Lung (tissue), 12 donors: ENCODE results near the gene EIF4A3. TPM values are rescaled to one million over a fixed set of nuclear protein-coding genes. Genes with fewer than 3 reads are reported as not detected.

Experiments used
- ATAC-seq: fragments of 200-7000 bp; cut with Tn5 transposase; one replicate; pipeline ENCODE4 v1.9.1; 2020; ENCODE audit warnings: moderate number of reproducible peaks; ENCODE audit not compliant: insufficient read depth, low FRiP score
- DNase-seq, 3 donors: peaks; one replicate each; pipeline ENCODE4 v3.0.0-alpha.2; 2013 to 2017
- H3K27ac ChIP-seq, 2 donors: one replicate each; pipeline ENCODE4 v1.5.1; 2013; ENCODE audit warnings: mild to moderate bottlenecking in 2 of 2, moderate library complexity in 2 of 2, control low read depth in 1 of 2, inconsistent platforms in 1 of 2, low read depth in 1 of 2, low read length in 1 of 2
- H3K27me3 ChIP-seq, 3 donors: one replicate each; pipeline ENCODE4 v1.5.1; 2013; ENCODE audit warnings: low read length in 2 of 3; ENCODE audit not compliant: control insufficient read depth in 3 of 3, insufficient read depth in 3 of 3
- H3K36me3 ChIP-seq, 4 donors: one replicate each; pipeline ENCODE4 v1.5.1; 2013; ENCODE audit warnings: low read length in 4 of 4, mild to moderate bottlenecking in 1 of 4, moderate library complexity in 1 of 4; ENCODE audit not compliant: control insufficient read depth in 4 of 4, insufficient read depth in 4 of 4
- H3K4me1 ChIP-seq, 5 donors: one replicate each; pipeline ENCODE4 v1.5.1; 2013; ENCODE audit warnings: low read length in 5 of 5, mild to moderate bottlenecking in 2 of 5, moderate library complexity in 1 of 5; ENCODE audit not compliant: control insufficient read depth in 5 of 5, insufficient read depth in 5 of 5
- H3K4me3 ChIP-seq: one replicate; pipeline ENCODE4 v1.5.1; 2013; ENCODE audit warnings: mild to moderate bottlenecking, control low read depth, moderate library complexity
- H3K9ac ChIP-seq, 2 donors: one replicate each; pipeline ENCODE4 v1.5.1; 2013; ENCODE audit warnings: low read length in 2 of 2, control low read depth in 1 of 2; ENCODE audit not compliant: insufficient read depth in 1 of 2
- H3K9me3 ChIP-seq, 4 donors: one replicate each; pipeline ENCODE4 v1.5.1; 2013; ENCODE audit warnings: low read length in 3 of 4, mild to moderate bottlenecking in 1 of 4, moderate library complexity in 1 of 4; ENCODE audit not compliant: control insufficient read depth in 4 of 4, insufficient read depth in 3 of 4
- WGBS, 2 donors: extraction: QIAGEN DNeasy Blood & Tissue Kit; methylation state at CpG; one replicate each; pipeline ENCODE4 v1.1.7; 2013; 5-methylcytosine and 5-hydroxymethylcytosine counted together
- polyA plus RNA-seq, 2 donors: library from polyadenylated mRNA; stranded (reverse); fragments of 200-250 nt; gene quantifications; one replicate each; pipeline ENCODE4 v1.2.1, GENCODE V29; 2013
- total RNA-seq, 2 donors: library from RNA; depleted of rRNA in 1 of 2; stranded (reverse); fragments of >200 nt in 1 of 2; gene quantifications; one replicate each; pipeline ENCODE4 v1.2.1, GENCODE V29; 2014 to 2021
- TF ChIP-seq, protein P1 (sequence below): IDR thresholded peaks from 2 replicates; pipeline ENCODE4 v1.5.1; 2012; ENCODE audit warnings: mild to moderate bottlenecking; ENCODE audit errors: control extremely low read depth, extremely low read depth
- donor health status: control.
- donor health status: control.
- donor health status: Bipolar disorder and iron deficiency.
- donor health status: healthy.
- donor health status: DM: yes; HTN: yes; CAD: no.

The EIF4A3 gene
- total and polyA plus RNA-seq, 4 donors = 37.4 to 112 (median 62.4) TPM

DNA sequence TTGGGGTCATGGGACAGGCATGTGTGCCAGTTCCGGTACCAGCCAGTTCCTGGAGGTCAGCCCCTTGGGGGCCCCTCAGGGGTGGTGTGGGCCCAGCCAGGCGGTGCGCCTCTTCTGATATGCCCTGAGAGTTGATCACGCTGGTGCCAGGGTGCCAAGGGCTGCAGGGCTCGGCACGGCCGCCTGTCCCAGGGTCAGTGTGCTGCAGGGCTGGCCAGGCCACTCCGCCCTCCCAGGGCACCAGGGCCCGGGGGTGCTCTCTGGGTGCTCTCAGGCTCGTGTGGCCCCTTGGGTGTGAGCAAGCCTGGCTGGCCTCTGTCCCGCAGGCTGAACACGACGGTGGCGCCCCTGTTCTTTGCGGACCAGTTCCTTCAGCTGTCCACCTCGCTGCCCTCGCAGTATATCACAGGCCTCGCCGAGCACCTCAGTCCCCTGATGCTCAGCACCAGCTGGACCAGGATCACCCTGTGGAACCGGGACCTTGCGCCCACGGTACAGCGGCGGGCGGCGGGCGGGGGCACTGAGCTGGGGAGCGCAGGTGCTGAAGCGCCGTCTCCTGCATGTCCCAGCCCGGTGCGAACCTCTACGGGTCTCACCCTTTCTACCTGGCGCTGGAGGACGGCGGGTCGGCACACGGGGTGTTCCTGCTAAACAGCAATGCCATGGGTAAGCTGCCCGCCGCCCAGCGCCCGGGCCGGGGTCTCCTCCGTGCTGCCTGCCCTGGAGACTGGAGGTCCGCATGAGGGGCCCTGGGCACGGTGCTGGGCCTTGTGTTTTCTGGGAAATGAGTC is 39.5 kb downstream of the EIF4A3 start:
- no peaks in the 10 kb centered on the region for H3K9me3 ChIP-seq
- no peaks in the 10 kb centered on the region for H3K27me3 ChIP-seq
- DNase-seq = peak in 1 of 3 donors; percentile 6
- peaks cover 0 to 6% (median 0%) of the 10 kb centered on the region in 4 donors for H3K36me3 ChIP-seq
- no peak overlapping the region for H3K4me3 ChIP-seq
- TF ChIP-seq, protein P1, sequence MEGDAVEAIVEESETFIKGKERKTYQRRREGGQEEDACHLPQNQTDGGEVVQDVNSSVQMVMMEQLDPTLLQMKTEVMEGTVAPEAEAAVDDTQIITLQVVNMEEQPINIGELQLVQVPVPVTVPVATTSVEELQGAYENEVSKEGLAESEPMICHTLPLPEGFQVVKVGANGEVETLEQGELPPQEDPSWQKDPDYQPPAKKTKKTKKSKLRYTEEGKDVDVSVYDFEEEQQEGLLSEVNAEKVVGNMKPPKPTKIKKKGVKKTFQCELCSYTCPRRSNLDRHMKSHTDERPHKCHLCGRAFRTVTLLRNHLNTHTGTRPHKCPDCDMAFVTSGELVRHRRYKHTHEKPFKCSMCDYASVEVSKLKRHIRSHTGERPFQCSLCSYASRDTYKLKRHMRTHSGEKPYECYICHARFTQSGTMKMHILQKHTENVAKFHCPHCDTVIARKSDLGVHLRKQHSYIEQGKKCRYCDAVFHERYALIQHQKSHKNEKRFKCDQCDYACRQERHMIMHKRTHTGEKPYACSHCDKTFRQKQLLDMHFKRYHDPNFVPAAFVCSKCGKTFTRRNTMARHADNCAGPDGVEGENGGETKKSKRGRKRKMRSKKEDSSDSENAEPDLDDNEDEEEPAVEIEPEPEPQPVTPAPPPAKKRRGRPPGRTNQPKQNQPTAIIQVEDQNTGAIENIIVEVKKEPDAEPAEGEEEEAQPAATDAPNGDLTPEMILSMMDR = no peak
- no peak overlapping the region for H3K9ac ChIP-seq
- no peak for ATAC-seq
- no peak overlapping the region for H3K27ac ChIP-seq
- WGBS, 2 donors = 92 to 94% methylated on average over 46 of the region's 46 CpGs
- H3K4me1 ChIP-seq = peaks cover 0 to 14% (median 1%) of the 10 kb centered on the region in 5 donors

DNA sequence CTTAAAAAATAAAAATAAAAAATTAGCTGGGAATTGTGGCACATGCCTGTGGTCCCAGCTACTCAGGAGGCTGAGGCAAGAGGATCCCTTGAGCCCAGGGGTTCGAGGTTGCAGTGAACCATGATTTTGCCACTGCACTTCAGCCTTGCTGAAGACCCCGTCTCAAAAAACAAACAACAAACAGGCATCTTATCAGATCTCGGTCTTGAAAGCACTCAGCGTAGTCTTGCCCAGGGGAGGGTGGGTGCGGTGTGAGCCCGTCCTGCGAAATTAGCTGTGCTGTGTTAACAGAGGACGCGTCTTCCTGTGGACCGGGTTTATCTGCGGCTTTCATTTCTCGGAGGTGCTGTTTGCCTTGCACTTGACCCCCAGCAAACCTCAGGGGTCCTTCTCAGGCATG is 40.2 kb downstream of the EIF4A3 start:
- Histone ChIP-seq H3K27ac (no peak overlapping the region), H3K9ac (no peak overlapping the region), H3K4me3 (no peak overlapping the region), H3K27me3 (no peaks in the 10 kb centered on the region), H3K36me3 (peaks cover 0 to 6% (median 0%) of the 10 kb centered on the region in 4 donors), H3K4me1 (peaks cover 0 to 19% (median 5%) of the 10 kb centered on the region in 5 donors), H3K9me3 (no peaks in the 10 kb centered on the region)
- ATAC-seq (no peak), DNase-seq (no peak)
- WGBS, 2 donors = 82 to 90% methylated on average over 12 of the region's 12 CpGs
- TF ChIP-seq, protein P1 = no peak

DNA sequence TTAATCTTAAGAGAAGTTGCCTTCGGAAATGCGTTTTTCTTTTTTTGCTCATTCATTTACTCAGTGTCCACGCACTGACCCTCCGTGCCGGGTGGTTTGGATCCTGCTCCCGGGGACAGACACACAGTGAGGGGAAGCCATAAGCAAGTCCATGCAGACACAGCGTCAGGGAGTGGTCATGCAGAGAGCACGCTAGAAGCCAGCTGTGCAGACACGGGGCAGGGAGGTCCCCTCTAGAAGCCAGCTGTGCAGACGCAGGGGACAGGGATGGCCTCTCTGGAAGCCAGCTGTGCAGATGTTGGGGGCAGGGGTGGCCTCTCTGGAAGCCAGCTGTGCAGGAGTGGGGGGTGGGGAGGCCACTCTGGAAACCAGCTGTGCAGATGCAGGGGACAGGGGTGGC is 40.8 kb downstream of the EIF4A3 start:
- TF ChIP-seq, protein P1 = no peak
- DNase-seq (peak; percentile 29 to 43 (median 32)), ATAC-seq (no peak)
- no peaks in the 10 kb centered on the region for H3K9me3 ChIP-seq
- no peak overlapping the region for H3K9ac ChIP-seq
- WGBS, 2 donors = 70 to 85% methylated on average over 10 of the region's 10 CpGs
- no peaks in the 10 kb centered on the region for H3K27me3 ChIP-seq
- H3K36me3 ChIP-seq = peaks cover 0 to 6% (median 0%) of the 10 kb centered on the region in 4 donors
- no peak overlapping the region for H3K27ac ChIP-seq
- H3K4me3 ChIP-seq = no peak overlapping the region
- peaks cover 0 to 20% (median 5%) of the 10 kb centered on the region in 5 donors for H3K4me1 ChIP-seq
